22Rv1 (cell line): Measurements from ENCODE around the gene B4GALNT1.

Source experiments
- H3K27ac ChIP-seq: fragments of 450-650 bp; 2 replicates; pipeline ENCODE4 v1.5.1; 2017
- ZFX ChIP-seq: fragments of 450-650 bp; IDR thresholded peaks from 2 replicates; pipeline ENCODE4 v1.6.1; 2017; ENCODE audit warnings: antibody characterized with exemption, borderline replicate concordance
- TF ChIP-seq, protein P1 (sequence below): fragments of 450-650 bp; IDR thresholded peaks from 2 replicates; pipeline ENCODE4 v1.5.1; 2017; ENCODE audit warnings: mild to moderate bottlenecking

The B4GALNT1 gene

DNA sequence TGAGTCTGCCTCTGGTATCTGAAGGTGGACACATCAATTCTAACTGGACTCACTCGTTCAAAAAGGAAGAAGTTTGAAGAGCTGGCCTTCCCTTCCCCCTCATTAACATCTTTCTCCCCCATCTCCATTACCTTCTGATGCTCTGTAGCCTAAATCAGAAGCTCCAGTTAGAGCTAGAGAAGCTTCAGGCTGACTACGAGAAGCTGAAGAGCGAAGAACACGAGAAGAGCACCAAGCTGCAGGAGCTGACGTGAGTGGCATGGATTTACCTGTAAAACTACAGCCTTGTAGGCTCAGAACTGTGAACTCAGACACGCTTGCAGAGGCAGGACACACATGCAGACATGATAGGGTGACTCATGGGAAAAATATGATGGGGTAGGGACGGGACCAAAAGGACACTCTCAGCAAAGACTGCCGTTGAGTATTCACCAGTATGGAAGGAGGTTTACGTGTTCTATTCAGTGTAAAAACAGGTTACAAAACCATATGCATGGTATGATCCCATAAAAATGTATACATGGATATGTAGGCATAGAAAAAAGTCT is 56.3 kb downstream of the B4GALNT1 start:
- no peak for TF ChIP-seq ZFX
- TF ChIP-seq, protein P1, sequence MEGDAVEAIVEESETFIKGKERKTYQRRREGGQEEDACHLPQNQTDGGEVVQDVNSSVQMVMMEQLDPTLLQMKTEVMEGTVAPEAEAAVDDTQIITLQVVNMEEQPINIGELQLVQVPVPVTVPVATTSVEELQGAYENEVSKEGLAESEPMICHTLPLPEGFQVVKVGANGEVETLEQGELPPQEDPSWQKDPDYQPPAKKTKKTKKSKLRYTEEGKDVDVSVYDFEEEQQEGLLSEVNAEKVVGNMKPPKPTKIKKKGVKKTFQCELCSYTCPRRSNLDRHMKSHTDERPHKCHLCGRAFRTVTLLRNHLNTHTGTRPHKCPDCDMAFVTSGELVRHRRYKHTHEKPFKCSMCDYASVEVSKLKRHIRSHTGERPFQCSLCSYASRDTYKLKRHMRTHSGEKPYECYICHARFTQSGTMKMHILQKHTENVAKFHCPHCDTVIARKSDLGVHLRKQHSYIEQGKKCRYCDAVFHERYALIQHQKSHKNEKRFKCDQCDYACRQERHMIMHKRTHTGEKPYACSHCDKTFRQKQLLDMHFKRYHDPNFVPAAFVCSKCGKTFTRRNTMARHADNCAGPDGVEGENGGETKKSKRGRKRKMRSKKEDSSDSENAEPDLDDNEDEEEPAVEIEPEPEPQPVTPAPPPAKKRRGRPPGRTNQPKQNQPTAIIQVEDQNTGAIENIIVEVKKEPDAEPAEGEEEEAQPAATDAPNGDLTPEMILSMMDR: no peak
- H3K27ac ChIP-seq: no peak overlapping the region
